HG03108 (cell line): Measurements from ENCODE around the gene FER.

Experiments used
- ATAC-seq: cut with Tn5 transposase; IDR thresholded peaks from one replicate; pipeline ENCODE4 v1.9.1; 2021; ENCODE audit warnings: moderate library complexity; ENCODE audit not compliant: unreplicated experiment

FER gene

GRCh38 chr5:109167586-109167985 is 419.9 kb downstream of the FER start:
- no peak for ATAC-seq

GRCh38 chr5:109168151-109168550 is 420.5 kb downstream of the FER start:
- ATAC-seq = no peak

GRCh38 chr5:109170629-109171350 is 423.1 kb downstream of the FER start:
- ATAC-seq = no peak

GRCh38 chr5:109171437-109172073 is 423.9 kb downstream of the FER start:
- peak; percentile 74 for ATAC-seq

- ATAC-seq = no peak
Measured at GRCh38 chr5:109173036-109173794, 425.5 kb downstream of the FER start.

- no peak for ATAC-seq
Measured at GRCh38 chr5:109177227-109177626, 429.5 kb downstream of the FER start.

GRCh38 chr5:109177782-109178181 is 430.1 kb downstream of the FER start:
- ATAC-seq = no peak

- ATAC-seq = no peak
Measured at GRCh38 chr5:109180668-109181067, 433.0 kb downstream of the FER start.

- ATAC-seq = no peak
Measured at GRCh38 chr5:109186759-109187158, 439.1 kb downstream of the FER start.

- no peak for ATAC-seq
Measured at GRCh38 chr5:109191153-109191558, 443.5 kb downstream of the FER start.

GRCh38 chr5:109192027-109192426 is 444.3 kb downstream of the FER start:
- no peak for ATAC-seq

GRCh38 chr5:109192555-109193281 is 445.0 kb downstream of the FER start:
- no peak for ATAC-seq

GRCh38 chr5:109195667-109196066 is 448.0 kb downstream of the FER start:
- ATAC-seq = no peak

- ATAC-seq = no peak
Measured at GRCh38 chr5:109196087-109196822, 448.6 kb downstream of the FER start.

- no peak for ATAC-seq
Measured at GRCh38 chr5:109196823-109197160, 449.1 kb downstream of the FER start.

- no peak for ATAC-seq
Measured at GRCh38 chr5:109199289-109199688, 451.6 kb downstream of the FER start.

GRCh38 chr5:109199799-109200620 is 452.3 kb downstream of the FER start:
- ATAC-seq = no peak

GRCh38 chr5:109215040-109215439 is 467.3 kb downstream of the FER start:
- no peak for ATAC-seq

GRCh38 chr5:109218818-109219217 is 471.1 kb downstream of the FER start:
- no peak for ATAC-seq

- ATAC-seq = no peak
Measured at GRCh38 chr5:109223531-109223930, 475.8 kb downstream of the FER start.
